ENCODE data around the gene GCAT. TPM values are rescaled to one million over a fixed set of nuclear protein-coding genes. Genes with fewer than 3 reads are reported as not detected.

GCAT gene
- polyA plus RNA-seq, 1 donor from 2014 or later, result 13.0 TPM

DNA sequence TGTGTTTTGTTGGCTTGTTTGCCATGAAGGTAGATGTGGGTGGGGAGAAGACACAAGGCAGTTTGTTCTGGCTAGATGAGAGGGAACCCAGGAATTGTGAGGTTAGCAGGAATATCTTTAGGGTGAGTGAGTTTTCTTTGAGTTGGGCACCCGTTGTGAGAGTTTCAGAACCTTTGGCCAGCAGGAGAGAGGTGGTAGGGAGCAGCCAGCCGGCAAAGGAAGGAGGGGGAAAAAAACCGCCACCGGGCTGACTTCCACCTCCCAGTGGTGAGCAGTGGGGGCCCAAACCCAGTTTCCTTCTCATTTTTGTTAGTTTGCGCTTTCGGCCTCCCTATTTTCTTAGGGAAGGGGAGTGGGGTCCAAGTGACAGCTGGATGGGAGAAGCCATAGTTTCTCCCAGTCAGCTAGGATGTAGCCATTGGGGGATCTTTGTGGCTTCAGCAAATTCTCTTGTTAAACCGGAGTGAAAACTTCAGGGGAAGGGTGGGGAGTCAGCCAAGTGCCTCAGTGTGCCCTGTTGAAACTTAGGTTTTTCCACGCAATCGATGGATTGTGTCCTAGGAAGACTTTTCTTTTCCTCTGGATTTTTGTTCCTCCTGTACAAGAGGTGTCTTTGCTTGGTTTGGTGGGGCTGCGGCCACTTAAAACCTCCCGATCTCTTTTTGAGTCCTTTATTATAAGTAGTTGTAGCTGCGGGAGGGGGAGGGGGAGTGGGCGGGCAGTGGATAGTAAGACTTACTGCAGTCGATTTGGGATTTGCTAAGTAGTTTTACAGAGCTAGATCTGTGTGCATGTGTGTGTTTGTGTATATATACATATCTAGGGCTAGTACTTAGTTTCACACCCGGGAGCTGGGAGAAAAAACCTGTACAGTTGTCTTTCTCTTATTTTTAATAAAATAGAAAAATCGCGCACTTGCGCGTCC lies 1.1 kb upstream of the GCAT start:
- TF ChIP-seq POLR2AphosphoS5 (IDR thresholded peaks at IDR 0.05) (no peak), MXI1 (conservative IDR thresholded peaks at IDR 0.05; ENCODE audit: poor library complexity, severe bottlenecking) (no peak), RAD21 (conservative IDR thresholded peaks at IDR 0.05) (no peak), TAF1 (IDR thresholded peaks at IDR 0.05; ENCODE audit: low read depth) (no peak), EZH2 (IDR thresholded peaks at IDR 0.05; ENCODE audit: borderline replicate concordance, insufficient read depth, low read length, poor library complexity, severe bottlenecking) (no peak), SMC3 (conservative IDR thresholded peaks at IDR 0.05; ENCODE audit: poor library complexity) (no peak), EP300 (conservative IDR thresholded peaks at IDR 0.05; ENCODE audit: poor library complexity, severe bottlenecking) (no peak)
- TF ChIP-seq, protein P1, sequence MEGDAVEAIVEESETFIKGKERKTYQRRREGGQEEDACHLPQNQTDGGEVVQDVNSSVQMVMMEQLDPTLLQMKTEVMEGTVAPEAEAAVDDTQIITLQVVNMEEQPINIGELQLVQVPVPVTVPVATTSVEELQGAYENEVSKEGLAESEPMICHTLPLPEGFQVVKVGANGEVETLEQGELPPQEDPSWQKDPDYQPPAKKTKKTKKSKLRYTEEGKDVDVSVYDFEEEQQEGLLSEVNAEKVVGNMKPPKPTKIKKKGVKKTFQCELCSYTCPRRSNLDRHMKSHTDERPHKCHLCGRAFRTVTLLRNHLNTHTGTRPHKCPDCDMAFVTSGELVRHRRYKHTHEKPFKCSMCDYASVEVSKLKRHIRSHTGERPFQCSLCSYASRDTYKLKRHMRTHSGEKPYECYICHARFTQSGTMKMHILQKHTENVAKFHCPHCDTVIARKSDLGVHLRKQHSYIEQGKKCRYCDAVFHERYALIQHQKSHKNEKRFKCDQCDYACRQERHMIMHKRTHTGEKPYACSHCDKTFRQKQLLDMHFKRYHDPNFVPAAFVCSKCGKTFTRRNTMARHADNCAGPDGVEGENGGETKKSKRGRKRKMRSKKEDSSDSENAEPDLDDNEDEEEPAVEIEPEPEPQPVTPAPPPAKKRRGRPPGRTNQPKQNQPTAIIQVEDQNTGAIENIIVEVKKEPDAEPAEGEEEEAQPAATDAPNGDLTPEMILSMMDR (IDR thresholded peaks at IDR 0.05; ENCODE audit: poor library complexity, severe bottlenecking), result no peak
- peak overlapping the region; percentile 90 for H3K4me3 ChIP-seq (ENCODE audit: low read length)
- H3K27me3 ChIP-seq (ENCODE audit: insufficient read depth, low read depth, low read length), result peaks cover 42% of the 10 kb centered on the region
- H4K20me1 ChIP-seq (ENCODE audit: insufficient read depth), result no peaks in the 10 kb centered on the region
- H3K79me2 ChIP-seq (replicated peaks; ENCODE audit: insufficient read depth, low read length), result no peaks in the 10 kb centered on the region
- no peak overlapping the region for H2AFZ ChIP-seq (ENCODE audit: low read depth, low read length)
- H3K9me2 ChIP-seq (ENCODE audit: insufficient read depth, low read length), result no peaks in the 10 kb centered on the region
- H3K9me3 ChIP-seq (ENCODE audit: low read length), result no peaks in the 10 kb centered on the region
- H3K27ac ChIP-seq (ENCODE audit: low read length), result no peak overlapping the region
- H3K36me3 ChIP-seq (ENCODE audit: insufficient read depth, low read length), result no peaks in the 10 kb centered on the region
- H3K9ac ChIP-seq (ENCODE audit: low read length), result no peak overlapping the region
- no peak overlapping the region for H3K4me2 ChIP-seq (ENCODE audit: low read length)
- peaks cover 8% of the 10 kb centered on the region for H3F3A ChIP-seq (ENCODE audit: insufficient read depth, low read length, poor library complexity, severe bottlenecking)

DNA sequence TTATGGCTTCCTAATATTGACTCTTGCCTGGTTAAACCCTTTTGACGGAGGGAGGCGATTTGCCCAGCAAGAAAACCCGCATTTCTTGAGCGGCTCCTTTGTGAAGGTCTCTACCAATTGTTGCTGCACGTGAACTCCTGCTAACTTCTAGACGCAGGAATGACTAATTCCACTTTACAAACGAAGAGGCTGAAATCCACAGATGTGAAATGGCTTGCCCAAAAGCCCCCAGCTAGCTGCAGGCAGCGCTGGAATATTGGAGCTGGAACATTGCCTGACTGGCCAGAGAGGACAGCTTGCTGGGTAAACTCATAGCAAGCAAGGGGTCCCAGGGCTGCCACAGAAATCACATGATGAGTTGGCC lies 542 bp downstream of the GCAT start:
- Histone ChIP-seq H3K79me2 (replicated peaks; ENCODE audit: insufficient read depth, low read length) (no peaks in the 10 kb centered on the region), H3K36me3 (ENCODE audit: insufficient read depth, low read length) (no peaks in the 10 kb centered on the region), H3K27ac (ENCODE audit: low read length) (no peak overlapping the region), H3F3A (ENCODE audit: insufficient read depth, low read length, poor library complexity, severe bottlenecking) (peaks cover 4% of the 10 kb centered on the region), H3K4me2 (ENCODE audit: low read length) (peak overlapping the region; percentile 56), H4K20me1 (ENCODE audit: insufficient read depth) (no peaks in the 10 kb centered on the region), H3K9ac (ENCODE audit: low read length) (peak overlapping the region; percentile 59), H3K9me3 (ENCODE audit: low read length) (no peaks in the 10 kb centered on the region), H2AFZ (ENCODE audit: low read depth, low read length) (no peak overlapping the region), H3K27me3 (ENCODE audit: insufficient read depth, low read depth, low read length) (peaks cover 42% of the 10 kb centered on the region), H3K4me3 (ENCODE audit: low read length) (peak overlapping the region; percentile 90), H3K9me2 (ENCODE audit: insufficient read depth, low read length) (no peaks in the 10 kb centered on the region)
- TF ChIP-seq EZH2 (IDR thresholded peaks at IDR 0.05; ENCODE audit: borderline replicate concordance, insufficient read depth, low read length, poor library complexity, severe bottlenecking), result no peak
- TF ChIP-seq POLR2AphosphoS5 (IDR thresholded peaks at IDR 0.05), result no peak
- no peak for TF ChIP-seq MXI1 (conservative IDR thresholded peaks at IDR 0.05; ENCODE audit: poor library complexity, severe bottlenecking)
- no peak for TF ChIP-seq TAF1 (IDR thresholded peaks at IDR 0.05; ENCODE audit: low read depth)
- TF ChIP-seq RAD21 (conservative IDR thresholded peaks at IDR 0.05), result no peak
- TF ChIP-seq, protein P1 (IDR thresholded peaks at IDR 0.05; ENCODE audit: poor library complexity, severe bottlenecking), result no peak
- TF ChIP-seq EP300 (conservative IDR thresholded peaks at IDR 0.05; ENCODE audit: poor library complexity, severe bottlenecking), result no peak
- no peak for TF ChIP-seq SMC3 (conservative IDR thresholded peaks at IDR 0.05; ENCODE audit: poor library complexity)
- TF ChIP-seq, protein P2, sequence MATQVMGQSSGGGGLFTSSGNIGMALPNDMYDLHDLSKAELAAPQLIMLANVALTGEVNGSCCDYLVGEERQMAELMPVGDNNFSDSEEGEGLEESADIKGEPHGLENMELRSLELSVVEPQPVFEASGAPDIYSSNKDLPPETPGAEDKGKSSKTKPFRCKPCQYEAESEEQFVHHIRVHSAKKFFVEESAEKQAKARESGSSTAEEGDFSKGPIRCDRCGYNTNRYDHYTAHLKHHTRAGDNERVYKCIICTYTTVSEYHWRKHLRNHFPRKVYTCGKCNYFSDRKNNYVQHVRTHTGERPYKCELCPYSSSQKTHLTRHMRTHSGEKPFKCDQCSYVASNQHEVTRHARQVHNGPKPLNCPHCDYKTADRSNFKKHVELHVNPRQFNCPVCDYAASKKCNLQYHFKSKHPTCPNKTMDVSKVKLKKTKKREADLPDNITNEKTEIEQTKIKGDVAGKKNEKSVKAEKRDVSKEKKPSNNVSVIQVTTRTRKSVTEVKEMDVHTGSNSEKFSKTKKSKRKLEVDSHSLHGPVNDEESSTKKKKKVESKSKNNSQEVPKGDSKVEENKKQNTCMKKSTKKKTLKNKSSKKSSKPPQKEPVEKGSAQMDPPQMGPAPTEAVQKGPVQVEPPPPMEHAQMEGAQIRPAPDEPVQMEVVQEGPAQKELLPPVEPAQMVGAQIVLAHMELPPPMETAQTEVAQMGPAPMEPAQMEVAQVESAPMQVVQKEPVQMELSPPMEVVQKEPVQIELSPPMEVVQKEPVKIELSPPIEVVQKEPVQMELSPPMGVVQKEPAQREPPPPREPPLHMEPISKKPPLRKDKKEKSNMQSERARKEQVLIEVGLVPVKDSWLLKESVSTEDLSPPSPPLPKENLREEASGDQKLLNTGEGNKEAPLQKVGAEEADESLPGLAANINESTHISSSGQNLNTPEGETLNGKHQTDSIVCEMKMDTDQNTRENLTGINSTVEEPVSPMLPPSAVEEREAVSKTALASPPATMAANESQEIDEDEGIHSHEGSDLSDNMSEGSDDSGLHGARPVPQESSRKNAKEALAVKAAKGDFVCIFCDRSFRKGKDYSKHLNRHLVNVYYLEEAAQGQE (IDR thresholded peaks at IDR 0.05; ENCODE audit: borderline replicate concordance), result no peak

Measured in neural cell (in vitro differentiated cells).